Testis (tissue), 3 donors: ENCODE measurements around the gene CEACAM6. TPM values are rescaled to one million over a fixed set of nuclear protein-coding genes. Genes with fewer than 3 reads are reported as not detected.

Source experiments
- DNase-seq: peaks from one replicate; pipeline ENCODE4 v3.0.0-alpha.2; 2019
- H3K27ac ChIP-seq, 2 donors: fragments of 200-600 bp; sonication (generic); one replicate each; pipeline ENCODE4 v1.5.1; 2019
- H3K27me3 ChIP-seq: fragments of 200-600 bp; sonication (generic); one replicate; pipeline ENCODE4 v1.5.1; 2019
- H3K36me3 ChIP-seq: fragments of 200-600 bp; sonication (generic); one replicate; pipeline ENCODE4 v1.5.1; 2017; ENCODE audit warnings: low read depth; ENCODE audit errors: missing control alignments
- H3K4me1 ChIP-seq: fragments of 200-600 bp; sonication (generic); one replicate; pipeline ENCODE4 v1.5.1; 2019
- H3K4me3 ChIP-seq, 2 donors: fragments of 200-600 bp; sonication (generic); one replicate each; pipeline ENCODE4 v1.5.1; 2017 to 2019
- H3K9me3 ChIP-seq: fragments of 200-600 bp; sonication (generic); one replicate; pipeline ENCODE4 v1.5.1; 2017
- POLR2A ChIP-seq: fragments of 450-650 bp; IDR thresholded peaks from one replicate; pipeline ENCODE4 v1.6.1; 2017; ENCODE audit warnings: antibody characterized with exemption, mild to moderate bottlenecking, moderate library complexity
- WGBS, 2 donors: methylation state at CpG; one replicate each; pipeline ENCODE4 v1.1.5; 2018; 5-methylcytosine and 5-hydroxymethylcytosine counted together
- intact Hi-C: fragments of 100-400 bp; cut with DNase I; formaldehyde crosslinking; loops from one replicate; pipeline ENCODE4 v1.15.1; 2023; ENCODE audit warnings: low total_unique reads
- polyA plus RNA-seq: library from polyadenylated mRNA; stranded (reverse); fragments of 350-450 nt; fragmentation: Illumina TruSeq; extraction: RNeasy Lipid Tissue Mini Kit (QIAGEN cat#74804); gene quantifications from one replicate; pipeline ENCODE4 v1.2.3, GENCODE V29; 2014; ENCODE audit warnings: low read depth, low replicate concordance; ENCODE audit not compliant: insufficient read depth
- total RNA-seq, 2 donors: library from RNA; depleted of rRNA; stranded (reverse); fragments of >200 nt; gene quantifications; one replicate each; pipeline ENCODE4 v1.2.3, GENCODE V29; 2016
- TF ChIP-seq, protein P1 (sequence below), 3 experiments: fragments of 450-650 bp in 2 of 3; fragments of 200-600 bp in 1 of 3; sonication (generic) in 1 of 3; IDR thresholded peaks; one replicate each; pipeline ENCODE4 v1.5.1; 2016 to 2019; ENCODE audit warnings: antibody characterized with exemption in 3 of 3, mild to moderate bottlenecking in 2 of 3, moderate library complexity in 1 of 3

Gene CEACAM6
- total and polyA plus RNA-seq, 3 donors from 2014 or later: 0.29 to 0.31 TPM; not detected in 1

DNA sequence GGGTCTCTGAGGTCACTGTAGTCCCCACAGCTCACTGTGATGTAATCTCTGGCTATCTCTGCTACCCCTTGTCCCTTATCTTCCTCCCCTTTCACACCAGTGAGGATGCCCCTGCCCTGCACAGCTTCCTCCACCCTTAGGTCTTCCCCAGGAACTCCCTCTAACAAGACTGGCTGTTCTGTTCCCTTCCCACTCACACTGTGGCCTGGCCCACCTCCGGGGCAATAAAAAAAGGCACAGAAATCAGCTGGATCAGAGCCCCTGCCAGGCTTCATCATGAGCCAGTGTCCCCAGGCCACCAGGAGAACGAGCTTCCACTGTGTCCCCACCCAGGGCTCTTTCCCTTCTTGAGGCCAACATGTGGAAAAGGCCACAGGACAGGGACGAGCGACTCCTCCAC lies 45.7 kb downstream of the CEACAM6 start:
- Histone ChIP-seq H3K9me3 (no peaks in the 10 kb centered on the region), H3K27ac (no peak overlapping the region), H3K27me3 (no peaks in the 10 kb centered on the region), H3K4me1 (no peaks in the 10 kb centered on the region), H3K36me3 (no peaks in the 10 kb centered on the region), H3K4me3 (no peak overlapping the region)
- DNase-seq: no peak
- intact Hi-C loops: no loop called here
- 68 to 81% methylated on average over 4 of the region's 4 CpGs for WGBS, 2 donors
- TF ChIP-seq POLR2A: no peak
- TF ChIP-seq, protein P1, sequence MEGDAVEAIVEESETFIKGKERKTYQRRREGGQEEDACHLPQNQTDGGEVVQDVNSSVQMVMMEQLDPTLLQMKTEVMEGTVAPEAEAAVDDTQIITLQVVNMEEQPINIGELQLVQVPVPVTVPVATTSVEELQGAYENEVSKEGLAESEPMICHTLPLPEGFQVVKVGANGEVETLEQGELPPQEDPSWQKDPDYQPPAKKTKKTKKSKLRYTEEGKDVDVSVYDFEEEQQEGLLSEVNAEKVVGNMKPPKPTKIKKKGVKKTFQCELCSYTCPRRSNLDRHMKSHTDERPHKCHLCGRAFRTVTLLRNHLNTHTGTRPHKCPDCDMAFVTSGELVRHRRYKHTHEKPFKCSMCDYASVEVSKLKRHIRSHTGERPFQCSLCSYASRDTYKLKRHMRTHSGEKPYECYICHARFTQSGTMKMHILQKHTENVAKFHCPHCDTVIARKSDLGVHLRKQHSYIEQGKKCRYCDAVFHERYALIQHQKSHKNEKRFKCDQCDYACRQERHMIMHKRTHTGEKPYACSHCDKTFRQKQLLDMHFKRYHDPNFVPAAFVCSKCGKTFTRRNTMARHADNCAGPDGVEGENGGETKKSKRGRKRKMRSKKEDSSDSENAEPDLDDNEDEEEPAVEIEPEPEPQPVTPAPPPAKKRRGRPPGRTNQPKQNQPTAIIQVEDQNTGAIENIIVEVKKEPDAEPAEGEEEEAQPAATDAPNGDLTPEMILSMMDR (IDR thresholded peaks at IDR 0.05): no peak

DNA sequence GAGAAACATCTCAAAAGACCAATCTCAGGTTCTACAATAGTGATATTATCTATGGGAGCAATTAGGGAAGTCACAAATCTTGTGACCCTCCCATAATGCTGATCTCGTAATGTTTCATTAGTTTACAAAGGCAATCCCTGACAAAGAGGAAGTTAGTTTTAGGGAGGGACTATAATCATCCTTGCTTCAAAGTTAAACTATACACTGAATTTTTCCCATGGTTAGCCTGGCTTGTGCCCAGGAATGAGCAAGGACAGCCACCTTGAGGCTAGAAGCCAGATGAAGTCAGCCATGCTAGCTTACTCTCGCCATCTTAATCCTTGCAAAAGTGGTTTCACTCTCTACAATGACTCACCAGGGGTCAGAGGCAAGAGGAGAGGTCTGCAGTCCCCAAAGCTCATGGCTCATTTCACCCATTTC lies 46.5 kb downstream of the CEACAM6 start:
- H3K27ac ChIP-seq: no peak overlapping the region
- DNase-seq: no peak
- no peaks in the 10 kb centered on the region for H3K4me1 ChIP-seq
- intact Hi-C loops: no loop called here
- H3K36me3 ChIP-seq: no peaks in the 10 kb centered on the region
- 70 to 77% methylated on average over 2 of the region's 2 CpGs for WGBS, 2 donors
- H3K27me3 ChIP-seq: no peaks in the 10 kb centered on the region
- no peak overlapping the region for H3K4me3 ChIP-seq
- TF ChIP-seq, protein P1 (IDR thresholded peaks at IDR 0.05): no peak
- TF ChIP-seq POLR2A: no peak
- no peaks in the 10 kb centered on the region for H3K9me3 ChIP-seq

DNA sequence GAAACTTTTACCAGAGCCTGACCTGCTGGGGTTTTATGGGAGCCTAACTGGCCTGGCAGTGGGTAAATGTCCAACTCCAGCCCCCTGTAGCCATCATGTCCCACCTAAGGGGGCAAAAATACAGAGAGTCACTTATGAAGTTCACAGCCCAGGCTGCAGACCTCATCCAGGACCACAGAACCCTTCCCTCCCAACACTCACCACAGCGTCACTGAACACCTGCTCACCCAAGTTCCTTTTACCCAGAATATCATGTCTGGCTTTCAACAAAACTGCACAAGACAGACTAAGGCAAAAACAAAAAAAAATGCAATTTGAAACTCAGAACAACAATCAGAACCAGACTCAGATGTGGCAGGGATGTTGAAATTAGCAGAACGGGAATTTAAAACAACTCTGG lies 47.4 kb downstream of the CEACAM6 start:
- Histone ChIP-seq H3K36me3 (no peaks in the 10 kb centered on the region), H3K27me3 (no peaks in the 10 kb centered on the region), H3K4me1 (no peaks in the 10 kb centered on the region), H3K4me3 (no peak overlapping the region), H3K9me3 (no peaks in the 10 kb centered on the region), H3K27ac (no peak overlapping the region)
- 88 to 90% methylated on average over 2 of the region's 2 CpGs for WGBS, 2 donors
- DNase-seq: no peak
- intact Hi-C loops: no loop called here
- TF ChIP-seq, protein P1 (IDR thresholded peaks at IDR 0.05): no peak
- no peak for TF ChIP-seq POLR2A

DNA sequence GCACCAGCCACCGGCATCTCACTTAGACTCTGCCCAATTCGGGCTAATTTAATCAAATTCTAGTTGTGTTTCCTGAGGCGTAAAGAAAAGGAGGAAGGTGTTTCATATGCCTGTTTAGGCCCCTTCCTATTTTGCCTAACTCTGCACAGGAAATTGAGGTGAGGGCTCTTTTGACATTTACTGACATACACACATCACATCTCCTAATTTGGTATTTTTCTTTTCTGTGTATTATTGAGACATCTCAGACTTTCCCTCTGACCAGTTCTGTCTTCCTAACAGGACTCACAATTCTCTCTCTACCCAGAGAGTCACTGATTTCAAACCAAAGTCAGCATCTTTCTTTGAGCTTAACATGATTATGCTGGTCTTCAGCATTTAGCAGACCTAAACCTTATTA lies 49.0 kb downstream of the CEACAM6 start:
- TF ChIP-seq POLR2A: no peak
- TF ChIP-seq, protein P1 (IDR thresholded peaks at IDR 0.05): no peak
- no peak for DNase-seq
- Histone ChIP-seq H3K27ac (no peak overlapping the region), H3K9me3 (no peaks in the 10 kb centered on the region), H3K36me3 (no peaks in the 10 kb centered on the region), H3K27me3 (no peaks in the 10 kb centered on the region), H3K4me3 (no peak overlapping the region), H3K4me1 (no peaks in the 10 kb centered on the region)
- intact Hi-C loops: no loop called here
- 94 to 100% methylated on average over 3 of the region's 3 CpGs for WGBS, 2 donors

DNA sequence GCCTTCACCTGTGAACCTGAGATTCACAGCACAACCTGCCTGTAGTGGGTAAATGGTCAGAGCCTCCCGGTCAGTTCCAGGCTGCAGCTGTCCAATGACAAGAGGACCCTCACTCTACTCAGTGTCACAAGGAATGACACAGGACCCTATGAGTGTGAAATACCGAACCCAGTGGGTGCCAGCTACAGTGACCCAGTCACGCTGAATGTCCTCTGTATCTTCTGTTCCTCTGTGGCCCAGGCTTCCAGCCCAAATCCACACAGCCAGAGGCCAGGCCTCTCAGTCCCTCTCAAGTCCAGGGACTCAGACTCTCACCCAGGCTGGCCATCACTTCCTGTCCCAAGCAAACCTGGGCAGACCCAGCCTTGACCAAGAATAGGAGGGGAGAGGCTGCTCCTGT lies 51.8 kb downstream of the CEACAM6 start:
- WGBS, 2 donors: 83 to 97% methylated on average over 1 to 3 of the region's 3 CpGs
- TF ChIP-seq POLR2A: no peak
- TF ChIP-seq, protein P1 (IDR thresholded peaks at IDR 0.05): no peak

More for the DNA sequence above, 51.8 kb downstream of the CEACAM6 start:
- intact Hi-C loops: no loop called here
- H3K36me3 ChIP-seq: no peaks in the 10 kb centered on the region
- no peaks in the 10 kb centered on the region for H3K9me3 ChIP-seq
- DNase-seq: no peak
- H3K27me3 ChIP-seq: no peaks in the 10 kb centered on the region
- H3K4me3 ChIP-seq: no peak overlapping the region
- no peak overlapping the region for H3K27ac ChIP-seq
- H3K4me1 ChIP-seq: no peaks in the 10 kb centered on the region
